Neural cell (in vitro differentiated cells): ENCODE results near the gene C10orf62. TPM values are rescaled to one million over a fixed set of nuclear protein-coding genes. Genes with fewer than 3 reads are reported as not detected.

Experiments used
- H2AFZ ChIP-seq: fragments of 200-600, 300-800 bp; sonication (generic), shearing (Covaris generic); 2 replicates; pipeline ENCODE4 v1.6.0; 2014; ENCODE audit warnings: low read depth, mild to moderate bottlenecking, antibody characterized with exemption, low read length, moderate library complexity
- H3F3A ChIP-seq: fragments of 200-600 bp; shearing (Covaris generic); 2 replicates; pipeline ENCODE4 v1.6.1; 2016; ENCODE audit warnings: mild to moderate bottlenecking, moderate library complexity, mixed read lengths, antibody characterized with exemption, low read length; ENCODE audit not compliant: insufficient read depth, poor library complexity, severe bottlenecking
- H3K27ac ChIP-seq: fragments of 200-600, 300-800 bp; sonication (generic), shearing (Covaris generic); 2 replicates; pipeline ENCODE4 v1.5.1; 2014; ENCODE audit warnings: mild to moderate bottlenecking, low read length, moderate library complexity
- H3K27me3 ChIP-seq: fragments of 300-800, 200-600 bp; sonication (generic), shearing (Covaris generic); 2 replicates; pipeline ENCODE4 v1.6.0; 2014; ENCODE audit warnings: mild to moderate bottlenecking, low read depth, low read length, moderate library complexity; ENCODE audit not compliant: insufficient read depth
- H3K36me3 ChIP-seq: fragments of 300-800, 200-600 bp; sonication (generic), shearing (Covaris generic); 2 replicates; pipeline ENCODE4 v1.5.1; 2014; ENCODE audit warnings: mild to moderate bottlenecking, antibody characterized with exemption, low read length, moderate library complexity; ENCODE audit not compliant: insufficient read depth
- H3K4me2 ChIP-seq: fragments of 300-800, 200-600 bp; sonication (generic), shearing (Covaris generic); 2 replicates; pipeline ENCODE4 v1.6.0; 2014; ENCODE audit warnings: mild to moderate bottlenecking, low read length
- H3K4me3 ChIP-seq: fragments of 300-800, 200-600 bp; sonication (generic), shearing (Covaris generic); 2 replicates; pipeline ENCODE4 v1.5.1; 2014; ENCODE audit warnings: mild to moderate bottlenecking, low read length, moderate library complexity
- H3K79me2 ChIP-seq: fragments of 200-600 bp; shearing (Covaris generic); replicated peaks from 2 replicates; pipeline ENCODE4 v1.6.0; 2014; ENCODE audit warnings: mild to moderate bottlenecking, low read length, moderate library complexity; ENCODE audit not compliant: insufficient read depth
- H3K9ac ChIP-seq: fragments of 300-800, 200-600 bp; sonication (generic), shearing (Covaris generic); 2 replicates; pipeline ENCODE4 v1.6.1; 2016; ENCODE audit warnings: mild to moderate bottlenecking, low read length, mixed read lengths
- H3K9me2 ChIP-seq: fragments of 200-600 bp; shearing (Covaris generic); 2 replicates; pipeline ENCODE4 v1.6.1; 2016; ENCODE audit warnings: mild to moderate bottlenecking, low read length, mixed read lengths; ENCODE audit not compliant: insufficient read depth
- H3K9me3 ChIP-seq: fragments of 200-600, 300-800 bp; sonication (generic), shearing (Covaris generic); 2 replicates; pipeline ENCODE4 v1.6.1; 2016; ENCODE audit warnings: mild to moderate bottlenecking, mixed run types, low read length, moderate library complexity, mixed read lengths
- H4K20me1 ChIP-seq: fragments of 200-600 bp; shearing (Covaris generic); 2 replicates; pipeline ENCODE4 v1.6.1; 2016; ENCODE audit warnings: mild to moderate bottlenecking, mixed run types; ENCODE audit not compliant: insufficient read depth
- CTCF ChIP-seq: fragments of 450-650 bp; IDR thresholded peaks from 2 replicates; pipeline ENCODE4 v1.5.1; 2014; ENCODE audit warnings: antibody characterized with exemption, mild to moderate bottlenecking, moderate library complexity; ENCODE audit not compliant: poor library complexity, severe bottlenecking
- EP300 ChIP-seq: fragments of 450-650 bp; conservative IDR thresholded peaks from 2 replicates; pipeline ENCODE4 v1.6.1; 2014; ENCODE audit warnings: antibody characterized with exemption, mild to moderate bottlenecking, moderate library complexity; ENCODE audit not compliant: poor library complexity, severe bottlenecking
- EZH2 ChIP-seq: fragments of 200-600, 300-800 bp; shearing (Covaris generic), sonication (generic); IDR thresholded peaks from 2 replicates; pipeline ENCODE4 v1.6.1; 2014; ENCODE audit warnings: antibody characterized with exemption, low read length, borderline replicate concordance, mild to moderate bottlenecking; ENCODE audit not compliant: insufficient read depth, poor library complexity, severe bottlenecking
- MXI1 ChIP-seq: fragments of 450-650 bp; conservative IDR thresholded peaks from 2 replicates; pipeline ENCODE4 v1.6.1; 2014; ENCODE audit warnings: antibody characterized with exemption, mild to moderate bottlenecking; ENCODE audit not compliant: poor library complexity, severe bottlenecking
- POLR2AphosphoS5 ChIP-seq: IDR thresholded peaks from 2 replicates; pipeline ENCODE4 v1.6.1; 2012
- RAD21 ChIP-seq: fragments of 450-650 bp; conservative IDR thresholded peaks from 2 replicates; pipeline ENCODE4 v1.6.1; 2014; ENCODE audit warnings: antibody characterized with exemption, mild to moderate bottlenecking, moderate library complexity
- REST ChIP-seq: IDR thresholded peaks from 2 replicates; pipeline ENCODE4 v1.6.1; 2012; ENCODE audit warnings: borderline replicate concordance
- SMC3 ChIP-seq: fragments of 450-650 bp; conservative IDR thresholded peaks from 2 replicates; pipeline ENCODE4 v1.6.1; 2014; ENCODE audit warnings: antibody characterized with exemption, mild to moderate bottlenecking, moderate library complexity; ENCODE audit not compliant: poor library complexity
- TAF1 ChIP-seq: IDR thresholded peaks from 2 replicates; pipeline ENCODE4 v1.6.1; 2012; ENCODE audit warnings: low read depth
- polyA plus RNA-seq: library from polyadenylated mRNA; depleted of rRNA; stranded (reverse); fragments of >200 nt; gene quantifications from 2 replicates; pipeline ENCODE4 v1.2.3, GENCODE V29; 2014

The C10orf62 gene
- polyA plus RNA-seq, 1 donor from 2014 or later = not detected

GRCh38 chr10:97587183-97587582 lies 2.3 kb upstream of the C10orf62 start:
- H4K20me1 ChIP-seq = no peaks in the 10 kb centered on the region
- H2AFZ ChIP-seq = no peak overlapping the region
- H3K27me3 ChIP-seq = no peaks in the 10 kb centered on the region
- TF ChIP-seq POLR2AphosphoS5 (no peak), CTCF (no peak), EP300 (no peak), TAF1 (no peak)
- H3K36me3 ChIP-seq = no peaks in the 10 kb centered on the region
- no peak overlapping the region for H3K27ac ChIP-seq
- no peak overlapping the region for H3K4me3 ChIP-seq
- no peak overlapping the region for H3K4me2 ChIP-seq
- no peaks in the 10 kb centered on the region for H3K79me2 ChIP-seq
- no peaks in the 10 kb centered on the region for H3F3A ChIP-seq
- no peaks in the 10 kb centered on the region for H3K9me2 ChIP-seq
- no peaks in the 10 kb centered on the region for H3K9me3 ChIP-seq
- no peak overlapping the region for H3K9ac ChIP-seq

- Histone ChIP-seq H3K36me3 (no peaks in the 10 kb centered on the region), H3K79me2 (no peaks in the 10 kb centered on the region), H3K4me2 (no peak overlapping the region), H4K20me1 (no peaks in the 10 kb centered on the region), H3K27ac (no peak overlapping the region), H3K9ac (no peak overlapping the region), H3K27me3 (no peaks in the 10 kb centered on the region), H3F3A (no peaks in the 10 kb centered on the region), H3K9me2 (no peaks in the 10 kb centered on the region), H3K9me3 (no peaks in the 10 kb centered on the region), H2AFZ (no peak overlapping the region), H3K4me3 (no peak overlapping the region)
- no peak for TF ChIP-seq EP300
- TF ChIP-seq SMC3 = no peak
- TF ChIP-seq TAF1 = no peak
- no peak for TF ChIP-seq REST
- no peak for TF ChIP-seq MXI1
- no peak for TF ChIP-seq POLR2AphosphoS5
- no peak for TF ChIP-seq RAD21
- no peak for TF ChIP-seq CTCF
- no peak for TF ChIP-seq EZH2
These were observed 694 bp downstream of the C10orf62 start for GRCh38 chr10:97590082-97590747.
